Neural crest cell (in vitro differentiated cells): ENCODE measurements around the gene MOCOS. TPM values are rescaled to one million over a fixed set of nuclear protein-coding genes. Genes with fewer than 3 reads are reported as not detected.

ENCODE experiments used
- DNase-seq: peaks from one replicate; pipeline ENCODE4 v3.0.0; 2021; ENCODE audit warnings: low read depth, mixed read lengths, low spot score
- H3K27ac Mint-ChIP-seq: one replicate; pipeline ENCODE4 v1.8.0; 2021; ENCODE audit warnings: mild to moderate bottlenecking, mixed read lengths; ENCODE audit not compliant: unreplicated experiment
- H3K27me3 Mint-ChIP-seq: 2 replicates; pipeline ENCODE4 v1.8.0; 2021; ENCODE audit warnings: low read depth, mild to moderate bottlenecking, mixed read lengths
- H3K36me3 Mint-ChIP-seq: 2 replicates; pipeline ENCODE4 v1.8.0; 2021; ENCODE audit warnings: low read depth, mild to moderate bottlenecking, mixed read lengths
- H3K4me1 Mint-ChIP-seq: 2 replicates; pipeline ENCODE4 v1.8.0; 2021; ENCODE audit warnings: mixed read lengths
- H3K4me3 Mint-ChIP-seq: one replicate; pipeline ENCODE4 v1.8.0; 2021; ENCODE audit warnings: mild to moderate bottlenecking, mixed read lengths
- H3K9me3 Mint-ChIP-seq: 2 replicates; pipeline ENCODE4 v1.8.0; 2021; ENCODE audit warnings: mixed read lengths
- total RNA-seq: library from RNA; stranded (reverse); gene quantifications from 2 replicates; pipeline ENCODE4 v1.2.1, GENCODE V29; 2021
- TF ChIP-seq, protein P1 (sequence below): fragments of 200-600 bp; sonication (generic); conservative IDR thresholded peaks from 2 replicates; pipeline ENCODE4 v1.5.0; 2021; ENCODE audit warnings: antibody characterized with exemption, mild to moderate bottlenecking

MOCOS gene
- total RNA-seq, 1 donor from 2014 or later: 2.6 TPM

DNA sequence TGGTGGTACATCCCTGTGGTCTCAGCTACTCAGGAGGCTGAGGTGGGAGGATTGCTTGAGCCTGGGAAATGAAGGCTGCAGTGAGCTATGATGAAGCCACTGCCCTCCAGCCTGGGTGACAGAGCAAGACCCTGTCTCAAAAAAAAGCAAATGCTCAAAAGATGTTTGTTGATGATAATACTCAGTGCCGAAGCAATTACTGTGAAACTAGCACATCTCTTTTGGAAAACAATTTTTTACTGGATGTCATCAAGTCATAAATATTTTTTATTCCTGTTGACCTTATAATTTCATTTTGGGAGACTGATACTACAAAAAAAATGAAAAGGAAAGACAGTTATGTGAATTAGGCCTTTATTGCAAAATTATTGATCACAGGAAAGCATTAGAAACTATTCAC lies 75.7 kb downstream of the MOCOS start:
- H3K27ac Mint-ChIP-seq: no peak overlapping the region
- TF ChIP-seq, protein P1, sequence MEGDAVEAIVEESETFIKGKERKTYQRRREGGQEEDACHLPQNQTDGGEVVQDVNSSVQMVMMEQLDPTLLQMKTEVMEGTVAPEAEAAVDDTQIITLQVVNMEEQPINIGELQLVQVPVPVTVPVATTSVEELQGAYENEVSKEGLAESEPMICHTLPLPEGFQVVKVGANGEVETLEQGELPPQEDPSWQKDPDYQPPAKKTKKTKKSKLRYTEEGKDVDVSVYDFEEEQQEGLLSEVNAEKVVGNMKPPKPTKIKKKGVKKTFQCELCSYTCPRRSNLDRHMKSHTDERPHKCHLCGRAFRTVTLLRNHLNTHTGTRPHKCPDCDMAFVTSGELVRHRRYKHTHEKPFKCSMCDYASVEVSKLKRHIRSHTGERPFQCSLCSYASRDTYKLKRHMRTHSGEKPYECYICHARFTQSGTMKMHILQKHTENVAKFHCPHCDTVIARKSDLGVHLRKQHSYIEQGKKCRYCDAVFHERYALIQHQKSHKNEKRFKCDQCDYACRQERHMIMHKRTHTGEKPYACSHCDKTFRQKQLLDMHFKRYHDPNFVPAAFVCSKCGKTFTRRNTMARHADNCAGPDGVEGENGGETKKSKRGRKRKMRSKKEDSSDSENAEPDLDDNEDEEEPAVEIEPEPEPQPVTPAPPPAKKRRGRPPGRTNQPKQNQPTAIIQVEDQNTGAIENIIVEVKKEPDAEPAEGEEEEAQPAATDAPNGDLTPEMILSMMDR: no peak
- no peaks in the 10 kb centered on the region for H3K9me3 Mint-ChIP-seq
- peaks cover 3% of the 10 kb centered on the region for H3K27me3 Mint-ChIP-seq
- no peak overlapping the region for H3K4me3 Mint-ChIP-seq
- peaks cover 18% of the 10 kb centered on the region for H3K4me1 Mint-ChIP-seq
- no peaks in the 10 kb centered on the region for H3K36me3 Mint-ChIP-seq
- DNase-seq: no peak

DNA sequence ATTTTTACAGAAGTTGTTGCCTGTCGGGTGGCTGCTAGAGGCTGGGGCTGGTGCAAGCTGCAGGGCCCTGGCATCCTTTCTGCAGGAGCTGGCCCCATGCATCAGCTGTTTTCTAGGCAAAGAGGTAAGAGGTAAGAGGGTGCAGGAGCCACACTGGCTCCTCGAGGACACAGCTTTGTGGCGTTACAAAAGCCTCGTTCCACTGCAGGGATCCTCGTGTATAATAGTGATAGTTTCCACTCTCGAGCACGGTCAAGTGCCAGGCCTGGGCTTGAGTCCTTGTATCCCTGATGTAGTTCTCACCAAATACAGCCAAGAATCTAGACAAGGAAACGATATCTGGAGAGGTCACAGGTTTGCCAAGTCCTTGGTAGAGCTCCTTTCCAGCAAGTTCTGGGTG lies 77.0 kb downstream of the MOCOS start:
- Mint-ChIP-seq H3K4me1 (peaks cover 18% of the 10 kb centered on the region), H3K27ac (no peak overlapping the region), H3K27me3 (peaks cover 3% of the 10 kb centered on the region), H3K9me3 (no peaks in the 10 kb centered on the region), H3K36me3 (no peaks in the 10 kb centered on the region), H3K4me3 (no peak overlapping the region)
- DNase-seq: no peak
- TF ChIP-seq, protein P1: no peak

DNA sequence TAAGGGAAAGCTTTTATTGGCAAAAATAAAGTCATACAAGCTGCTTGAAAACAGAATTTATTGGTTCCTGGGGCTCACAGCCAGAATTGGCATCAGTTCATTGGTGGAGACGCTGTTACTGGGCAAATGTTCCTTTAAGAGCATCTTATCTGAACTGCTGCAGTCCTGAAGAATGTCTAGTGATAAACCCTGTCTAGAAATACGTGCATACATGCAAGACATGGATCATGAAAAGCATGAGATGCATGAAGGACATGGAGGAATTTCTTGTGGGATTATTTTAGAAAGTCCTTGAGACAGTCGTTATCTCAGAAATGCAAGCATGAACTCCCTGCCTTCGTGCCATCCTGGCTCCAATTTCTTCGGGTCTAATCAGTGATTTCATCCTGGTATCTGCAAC lies 77.7 kb downstream of the MOCOS start:
- H3K27ac Mint-ChIP-seq: no peak overlapping the region
- TF ChIP-seq, protein P1: no peak
- H3K4me3 Mint-ChIP-seq: no peak overlapping the region
- H3K27me3 Mint-ChIP-seq: peaks cover 3% of the 10 kb centered on the region
- DNase-seq: no peak
- H3K9me3 Mint-ChIP-seq: no peaks in the 10 kb centered on the region
- H3K4me1 Mint-ChIP-seq: peaks cover 18% of the 10 kb centered on the region
- no peaks in the 10 kb centered on the region for H3K36me3 Mint-ChIP-seq

DNA sequence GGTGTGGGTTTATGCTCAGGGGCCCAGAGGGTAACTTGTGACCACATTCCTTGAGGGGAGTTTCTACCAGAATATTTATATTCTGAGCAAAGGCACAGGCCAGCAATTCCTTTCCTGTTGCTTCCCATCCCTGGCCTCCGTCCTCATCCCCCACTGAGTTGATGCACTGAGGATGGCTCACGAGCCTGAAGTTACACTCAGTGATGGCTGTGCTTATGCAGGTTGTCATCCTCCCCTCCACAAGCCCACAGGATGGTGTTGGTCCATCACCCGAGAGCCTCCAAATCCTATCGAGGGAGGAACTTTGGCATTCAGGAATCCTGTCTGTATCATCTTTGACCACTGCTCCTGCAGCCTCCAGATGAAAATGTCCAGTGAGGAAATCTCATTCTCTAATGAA lies 81.9 kb downstream of the MOCOS start:
- H3K27ac Mint-ChIP-seq: no peak overlapping the region
- H3K9me3 Mint-ChIP-seq: no peaks in the 10 kb centered on the region
- DNase-seq: no peak
- H3K27me3 Mint-ChIP-seq: peaks cover 3% of the 10 kb centered on the region
- peaks cover 18% of the 10 kb centered on the region for H3K4me1 Mint-ChIP-seq
- TF ChIP-seq, protein P1: no peak
- no peak overlapping the region for H3K4me3 Mint-ChIP-seq
- H3K36me3 Mint-ChIP-seq: no peaks in the 10 kb centered on the region

DNA sequence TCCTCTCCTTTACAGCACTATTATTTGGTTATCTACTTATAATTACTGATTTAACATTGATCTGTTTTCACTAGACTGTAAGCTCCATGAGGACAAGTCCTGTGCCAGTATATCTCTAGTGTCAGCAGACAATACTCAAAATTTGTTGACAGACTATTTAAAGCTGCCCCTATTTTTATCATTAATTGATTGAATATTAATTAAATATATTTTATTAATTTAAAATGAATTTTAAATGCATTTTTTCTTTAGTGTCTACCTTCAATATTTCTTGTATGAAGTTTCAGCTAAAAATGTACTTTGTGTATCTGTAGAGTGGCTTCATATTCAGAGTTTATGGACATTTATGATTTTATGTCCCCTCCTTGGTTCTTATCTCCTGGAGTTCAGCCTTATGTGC lies 83.9 kb downstream of the MOCOS start:
- H3K27ac Mint-ChIP-seq: no peak overlapping the region
- peaks cover 8% of the 10 kb centered on the region for H3K4me1 Mint-ChIP-seq
- no peak overlapping the region for H3K4me3 Mint-ChIP-seq
- H3K36me3 Mint-ChIP-seq: no peaks in the 10 kb centered on the region
- DNase-seq: no peak
- no peaks in the 10 kb centered on the region for H3K9me3 Mint-ChIP-seq
- TF ChIP-seq, protein P1: no peak
- H3K27me3 Mint-ChIP-seq: no peaks in the 10 kb centered on the region

DNA sequence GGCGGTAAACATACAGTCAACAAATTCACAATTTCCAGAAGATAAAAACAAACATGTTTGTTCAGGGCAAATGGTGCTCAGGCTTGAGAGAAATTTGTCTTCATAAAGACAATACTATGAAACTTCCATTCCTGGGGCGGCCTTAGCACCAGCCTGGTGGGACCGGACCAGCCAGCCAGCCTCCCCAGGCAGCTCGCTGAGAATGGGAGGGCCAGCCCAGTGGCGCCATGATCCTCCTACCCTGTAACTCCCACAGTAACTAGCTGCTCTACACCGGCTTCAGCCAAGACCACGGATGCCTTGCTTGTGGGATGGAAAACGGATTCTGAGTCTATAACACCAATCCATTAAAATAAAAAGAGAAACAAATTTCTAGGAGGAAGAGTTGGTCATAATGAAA lies 86.0 kb downstream of the MOCOS start:
- no peak for DNase-seq
- peaks cover 2% of the 10 kb centered on the region for H3K27me3 Mint-ChIP-seq
- H3K9me3 Mint-ChIP-seq: no peaks in the 10 kb centered on the region
- no peak overlapping the region for H3K4me3 Mint-ChIP-seq
- no peaks in the 10 kb centered on the region for H3K36me3 Mint-ChIP-seq
- no peak overlapping the region for H3K27ac Mint-ChIP-seq
- no peaks in the 10 kb centered on the region for H3K4me1 Mint-ChIP-seq
- TF ChIP-seq, protein P1: no peak
